ENCODE data around the gene UBE2J2. TPM values are rescaled to one million over a fixed set of nuclear protein-coding genes. Genes with fewer than 3 reads are reported as not detected.
"Not testable (repeated sequence)": the region's sequence is repeated elsewhere in the genome, so short reads cannot be mapped to it uniquely, and the experiment has no call there.

UBE2J2 gene
- total RNA-seq, 1 donor, result 32.6 TPM

- Histone ChIP-seq H3K36me3 (ENCODE audit: insufficient read depth, low read length) (peaks cover 50% of the 10 kb centered on the region), H3K27me3 (ENCODE audit: insufficient read depth, low read length) (no peaks in the 10 kb centered on the region), H3K9me3 (ENCODE audit: low read depth, low read length) (no peaks in the 10 kb centered on the region), H3K4me1 (ENCODE audit: insufficient read depth, low read length) (no peaks in the 10 kb centered on the region), H4K20me1 (ENCODE audit: insufficient read depth, low read length) (peaks cover 21% of the 10 kb centered on the region), H3K4me2 (ENCODE audit: insufficient read depth, low read length) (no peak overlapping the region), H3K27ac (ENCODE audit: low read depth, low read length) (no peak overlapping the region), H3K4me3 (ENCODE audit: insufficient read depth, low read length) (no peak overlapping the region), H3K79me2 (ENCODE audit: insufficient read depth, low read length) (peaks cover 22% of the 10 kb centered on the region), H2AFZ (ENCODE audit: low read length) (no peak overlapping the region)
- no peak for DNase-seq (ENCODE audit: insufficient read length, low spot score, missing footprints)
- TF ChIP-seq CTCF (IDR thresholded peaks at IDR 0.05; ENCODE audit: extremely low read depth, low read depth, low read length), result no peak
These were observed 19.0 kb downstream of the UBE2J2 start for GRCh38 chr1:1254667-1254998.

- Histone ChIP-seq H3K9me3 (ENCODE audit: low read depth, low read length) (no peaks in the 10 kb centered on the region), H2AFZ (ENCODE audit: low read length) (no peak overlapping the region), H3K27ac (ENCODE audit: low read depth, low read length) (no peak overlapping the region), H3K4me1 (ENCODE audit: insufficient read depth, low read length) (no peaks in the 10 kb centered on the region), H3K27me3 (ENCODE audit: insufficient read depth, low read length) (no peaks in the 10 kb centered on the region), H3K4me3 (ENCODE audit: insufficient read depth, low read length) (no peak overlapping the region), H4K20me1 (ENCODE audit: insufficient read depth, low read length) (peaks cover 18% of the 10 kb centered on the region), H3K79me2 (ENCODE audit: insufficient read depth, low read length) (peaks cover 18% of the 10 kb centered on the region), H3K36me3 (ENCODE audit: insufficient read depth, low read length) (peaks cover 46% of the 10 kb centered on the region), H3K4me2 (ENCODE audit: insufficient read depth, low read length) (no peak overlapping the region)
- TF ChIP-seq CTCF (IDR thresholded peaks at IDR 0.05; ENCODE audit: extremely low read depth, low read depth, low read length), result no peak
- DNase-seq (ENCODE audit: insufficient read length, low spot score, missing footprints), result no peak
These were observed 19.5 kb downstream of the UBE2J2 start for GRCh38 chr1:1253972-1254666.

GRCh38 chr1:1253314-1253713, 20.3 kb downstream of the UBE2J2 start:
- Histone ChIP-seq H3K27me3 (ENCODE audit: insufficient read depth, low read length) (no peaks in the 10 kb centered on the region), H3K36me3 (ENCODE audit: insufficient read depth, low read length) (peaks cover 42% of the 10 kb centered on the region), H3K79me2 (ENCODE audit: insufficient read depth, low read length) (peaks cover 10% of the 10 kb centered on the region), H3K4me3 (ENCODE audit: insufficient read depth, low read length) (no peak overlapping the region), H3K4me2 (ENCODE audit: insufficient read depth, low read length) (no peak overlapping the region), H4K20me1 (ENCODE audit: insufficient read depth, low read length) (peaks cover 10% of the 10 kb centered on the region), H3K9me3 (ENCODE audit: low read depth, low read length) (no peaks in the 10 kb centered on the region), H3K4me1 (ENCODE audit: insufficient read depth, low read length) (no peaks in the 10 kb centered on the region), H3K27ac (ENCODE audit: low read depth, low read length) (no peak overlapping the region), H2AFZ (ENCODE audit: low read length) (no peak overlapping the region)
- no peak for DNase-seq (ENCODE audit: insufficient read length, low spot score, missing footprints)
- no peak for TF ChIP-seq CTCF (IDR thresholded peaks at IDR 0.05; ENCODE audit: extremely low read depth, low read depth, low read length)

- H3K4me2 ChIP-seq (ENCODE audit: insufficient read depth, low read length), result no peak overlapping the region
- no peaks in the 10 kb centered on the region for H3K9me3 ChIP-seq (ENCODE audit: low read depth, low read length)
- no peak overlapping the region for H2AFZ ChIP-seq (ENCODE audit: low read length)
- no peaks in the 10 kb centered on the region for H3K4me1 ChIP-seq (ENCODE audit: insufficient read depth, low read length)
- no peaks in the 10 kb centered on the region for H3K27me3 ChIP-seq (ENCODE audit: insufficient read depth, low read length)
- no peak overlapping the region for H3K4me3 ChIP-seq (ENCODE audit: insufficient read depth, low read length)
- H3K27ac ChIP-seq (ENCODE audit: low read depth, low read length), result no peak overlapping the region
- TF ChIP-seq CTCF (IDR thresholded peaks at IDR 0.05; ENCODE audit: extremely low read depth, low read depth, low read length), result no peak
- H4K20me1 ChIP-seq (ENCODE audit: insufficient read depth, low read length), result peaks cover 9% of the 10 kb centered on the region
- H3K36me3 ChIP-seq (ENCODE audit: insufficient read depth, low read length), result peaks cover 32% of the 10 kb centered on the region
- DNase-seq (ENCODE audit: insufficient read length, low spot score, missing footprints), result no peak
- peaks cover 5% of the 10 kb centered on the region for H3K79me2 ChIP-seq (ENCODE audit: insufficient read depth, low read length)
These were observed 22.8 kb downstream of the UBE2J2 start for GRCh38 chr1:1250786-1251284.

GRCh38 chr1:1248009-1248913, 25.4 kb downstream of the UBE2J2 start:
- not testable (repeated sequence) for H3K79me2 ChIP-seq (ENCODE audit: insufficient read depth, low read length); H3K4me3 ChIP-seq (ENCODE audit: insufficient read depth, low read length); DNase-seq (ENCODE audit: insufficient read length, low spot score, missing footprints); H3K36me3 ChIP-seq (ENCODE audit: insufficient read depth, low read length); H4K20me1 ChIP-seq (ENCODE audit: insufficient read depth, low read length); H2AFZ ChIP-seq (ENCODE audit: low read length); H3K27ac ChIP-seq (ENCODE audit: low read depth, low read length); H3K27me3 ChIP-seq (ENCODE audit: insufficient read depth, low read length); H3K4me2 ChIP-seq (ENCODE audit: insufficient read depth, low read length); H3K9me3 ChIP-seq (ENCODE audit: low read depth, low read length); H3K4me1 ChIP-seq (ENCODE audit: insufficient read depth, low read length)
